Smooth muscle cell (in vitro differentiated cells): ENCODE results near the gene TMED10. TPM values are rescaled to one million over a fixed set of nuclear protein-coding genes. Genes with fewer than 3 reads are reported as not detected.

ENCODE experiments used
- DNase-seq: peaks from one replicate; lab custom pipeline; 2025; ENCODE audit not compliant: unreplicated experiment; lab: John Stamatoyannopoulos, UW
- H2AFZ ChIP-seq: fragments of 200-600 bp; sonication (generic); 2 replicates; pipeline ENCODE4 v1.6.0; 2016; ENCODE audit warnings: antibody characterized with exemption, low read depth, mild to moderate bottlenecking
- H3F3A ChIP-seq: fragments of 200-600 bp; sonication (generic); 2 replicates; pipeline ENCODE4 v1.6.0; 2017; ENCODE audit warnings: antibody characterized with exemption, low read depth
- H3K27ac ChIP-seq: fragments of 200-600 bp; sonication (generic); 2 replicates; pipeline ENCODE4 v1.5.1; 2016; ENCODE audit warnings: low read depth, mild to moderate bottlenecking
- H3K27me3 ChIP-seq: fragments of 200-600 bp; sonication (generic); 2 replicates; pipeline ENCODE4 v1.6.1; 2016; ENCODE audit warnings: low read depth, mild to moderate bottlenecking
- H3K36me3 ChIP-seq: fragments of 200-600 bp; sonication (generic); 2 replicates; pipeline ENCODE4 v1.5.1; 2016; ENCODE audit warnings: low read depth
- H3K4me1 ChIP-seq: fragments of 200-600 bp; sonication (generic); 2 replicates; pipeline ENCODE4 v1.5.1; 2016; ENCODE audit warnings: low read depth
- H3K4me2 ChIP-seq: fragments of 200-600 bp; sonication (generic); 2 replicates; pipeline ENCODE4 v1.6.0; 2016; ENCODE audit warnings: mild to moderate bottlenecking
- H3K4me3 ChIP-seq: fragments of 200-600 bp; sonication (generic); 2 replicates; pipeline ENCODE4 v1.5.1; 2016; ENCODE audit warnings: mild to moderate bottlenecking
- H3K79me2 ChIP-seq: fragments of 200-600 bp; sonication (generic); 2 replicates; pipeline ENCODE4 v1.6.0; 2016; ENCODE audit warnings: low read depth, mild to moderate bottlenecking
- H3K9ac ChIP-seq: fragments of 200-600 bp; sonication (generic); 2 replicates; pipeline ENCODE4 v1.6.0; 2016; ENCODE audit warnings: low read depth
- H3K9me3 ChIP-seq: fragments of 200-600 bp; sonication (generic); replicated peaks from 2 replicates; pipeline ENCODE4 v1.5.1; 2016; ENCODE audit warnings: low read depth
- H4K20me1 ChIP-seq: fragments of 200-600 bp; sonication (generic); 2 replicates; pipeline ENCODE4 v1.6.0; 2016; ENCODE audit warnings: low read depth
- CTCF ChIP-seq: fragments of 200-600 bp; sonication (generic); IDR thresholded peaks from 2 replicates; pipeline ENCODE4 v1.5.1; 2017; ENCODE audit warnings: borderline replicate concordance, mild to moderate bottlenecking, antibody characterized with exemption; ENCODE audit not compliant: insufficient read depth, poor library complexity, severe bottlenecking
- WGBS: methylation state at CpG from one replicate; pipeline ENCODE4 v1.1.7; 2016; ENCODE audit warnings: low lambda C conversion rate; 5-methylcytosine and 5-hydroxymethylcytosine counted together
- polyA plus RNA-seq: library from polyadenylated mRNA; unstranded; fragments of >200 nt; fragmentation: Nextera tagmentation; extraction: Ambion mirVana; gene quantifications from 2 replicates; pipeline ENCODE4 v1.2.1, GENCODE V29; 2016
- total RNA-seq: library from RNA; depleted of rRNA; stranded (reverse); fragments of >200 nt; gene quantifications from 2 replicates; pipeline ENCODE4 v1.2.3, GENCODE V29; 2014

The TMED10 gene
- total and polyA plus RNA-seq, 2 experiments from 2014 or later: 473 to 566 TPM

- 32% methylated on average over 5 of the region's 5 CpGs for WGBS
These were observed 50.8 kb downstream of the TMED10 start for GRCh38 chr14:75125617-75126016.

DNA sequence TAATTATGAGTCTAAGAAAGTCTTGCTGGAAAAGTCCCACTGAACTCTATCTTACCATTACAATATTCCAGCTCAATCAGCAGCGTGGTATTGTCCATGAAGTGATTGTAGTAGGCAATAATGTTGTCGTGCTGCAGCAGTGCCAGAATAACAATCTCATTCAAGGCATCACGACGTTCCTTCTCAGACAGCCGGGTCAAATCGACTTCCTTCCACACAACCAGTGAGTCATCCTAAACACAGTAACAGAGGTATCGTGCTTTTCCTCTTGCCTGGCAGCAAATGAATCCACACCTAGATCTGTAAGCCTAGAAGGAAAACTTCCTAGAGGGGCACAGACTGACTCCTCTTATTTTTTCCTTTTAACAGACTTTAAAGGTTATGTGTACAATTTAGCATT is 52.4 kb downstream of the TMED10 start:
- no peaks in the 10 kb centered on the region for H3K36me3 ChIP-seq
- no peaks in the 10 kb centered on the region for H3K9me3 ChIP-seq
- H3K9ac ChIP-seq: no peak overlapping the region
- TF ChIP-seq CTCF: no peak
- H3K4me1 ChIP-seq: peaks cover 8% of the 10 kb centered on the region
- H3K27ac ChIP-seq: peak overlapping the region; percentile 4
- H3K4me2 ChIP-seq: peak overlapping the region; percentile 2
- no peaks in the 10 kb centered on the region for H4K20me1 ChIP-seq
- DNase-seq: no peak
- H3K27me3 ChIP-seq: no peaks in the 10 kb centered on the region
- peaks cover 12% of the 10 kb centered on the region for H3F3A ChIP-seq
- 20% methylated on average over 7 of the region's 7 CpGs for WGBS
- no peak overlapping the region for H2AFZ ChIP-seq
- no peak overlapping the region for H3K4me3 ChIP-seq
- H3K79me2 ChIP-seq: no peaks in the 10 kb centered on the region

More at GRCh38 chr14:75125617-75126016, 50.8 kb downstream of the TMED10 start:
- Histone ChIP-seq H3K79me2 (no peaks in the 10 kb centered on the region), H3K36me3 (no peaks in the 10 kb centered on the region), H4K20me1 (no peaks in the 10 kb centered on the region), H3K4me3 (peak overlapping the region; percentile 55), H3K27ac (peak overlapping the region; percentile 74), H3K9ac (no peak overlapping the region), H3K4me1 (peaks cover 8% of the 10 kb centered on the region), H3F3A (peaks cover 12% of the 10 kb centered on the region), H3K4me2 (peak overlapping the region; percentile 71), H3K9me3 (no peaks in the 10 kb centered on the region), H3K27me3 (no peaks in the 10 kb centered on the region), H2AFZ (no peak overlapping the region)
- no peak for TF ChIP-seq CTCF
- no peak for DNase-seq

DNA sequence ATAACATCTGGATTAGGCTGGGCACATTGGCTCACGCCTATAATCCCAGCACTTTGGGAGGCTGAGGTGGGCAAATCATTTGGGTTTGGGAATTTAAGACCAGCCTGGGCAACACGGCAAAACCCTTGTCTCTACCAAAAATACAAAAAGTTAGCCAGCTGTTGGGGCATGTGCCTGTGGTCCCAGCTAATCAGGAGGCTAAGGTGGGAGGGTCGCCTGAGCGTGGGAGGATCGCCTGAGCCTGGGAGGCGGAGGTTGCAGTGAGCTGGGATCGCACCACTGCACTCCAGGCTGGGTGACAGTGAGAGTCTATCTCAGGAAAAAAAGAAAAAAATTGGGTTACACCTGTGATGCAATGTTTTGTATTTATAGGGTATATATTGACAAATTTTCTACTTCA is 54.9 kb downstream of the TMED10 start:
- DNase-seq: no peak
- Histone ChIP-seq H3K27me3 (no peaks in the 10 kb centered on the region), H3K9me3 (no peaks in the 10 kb centered on the region), H3K36me3 (no peaks in the 10 kb centered on the region), H3K9ac (no peak overlapping the region), H3K27ac (no peak overlapping the region), H4K20me1 (no peaks in the 10 kb centered on the region), H3K4me2 (no peak overlapping the region), H3K4me3 (no peak overlapping the region), H2AFZ (no peak overlapping the region), H3K79me2 (no peaks in the 10 kb centered on the region), H3F3A (peaks cover 9% of the 10 kb centered on the region), H3K4me1 (peaks cover 8% of the 10 kb centered on the region)
- WGBS: 91% methylated on average over 7 of the region's 7 CpGs
- no peak for TF ChIP-seq CTCF

GRCh38 chr14:75120541-75121291 is 55.7 kb downstream of the TMED10 start:
- H3K79me2 ChIP-seq: no peaks in the 10 kb centered on the region
- no peak for DNase-seq
- H3K4me3 ChIP-seq: no peak overlapping the region
- no peak overlapping the region for H2AFZ ChIP-seq
- peaks cover 3% of the 10 kb centered on the region for H3F3A ChIP-seq
- H3K36me3 ChIP-seq: no peaks in the 10 kb centered on the region
- no peak overlapping the region for H3K27ac ChIP-seq
- H3K9ac ChIP-seq: no peak overlapping the region
- TF ChIP-seq CTCF: no peak
- WGBS: 76% methylated on average over 3 of the region's 3 CpGs
- H3K9me3 ChIP-seq: no peaks in the 10 kb centered on the region
- H3K27me3 ChIP-seq: no peaks in the 10 kb centered on the region
- H4K20me1 ChIP-seq: no peaks in the 10 kb centered on the region
- H3K4me1 ChIP-seq: peaks cover 3% of the 10 kb centered on the region
- H3K4me2 ChIP-seq: no peak overlapping the region
